AG20443 (cell line): ENCODE data around the gene ZNF438.
"Not testable (repeated sequence)": the region's sequence is repeated elsewhere in the genome, so short reads cannot be mapped to it uniquely, and the experiment has no call there.

ENCODE experiments used
- DNase-seq: peaks from one replicate; pipeline ENCODE4 v3.0.0; 2012; ENCODE audit warnings: low spot score, mixed read lengths

ZNF438 gene

DNA sequence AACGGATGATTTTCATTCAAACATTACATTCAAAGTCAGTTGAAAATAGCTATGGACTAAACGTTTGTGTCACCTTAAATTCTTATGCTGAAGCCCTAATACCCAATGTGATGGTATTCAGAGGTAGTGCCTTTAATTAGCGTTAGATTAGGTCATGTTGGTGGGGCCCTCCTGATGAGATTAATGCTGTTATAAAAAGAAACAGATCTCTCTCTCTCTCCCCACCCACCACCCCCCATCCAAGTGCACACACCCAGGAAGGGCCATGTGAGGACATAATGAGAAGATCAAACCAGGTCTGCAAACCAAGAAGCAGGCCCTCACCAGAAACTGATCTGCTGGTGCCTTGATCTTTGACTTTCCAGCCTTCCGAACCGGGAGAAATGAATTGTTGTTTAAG is 44.2 kb downstream of the ZNF438 start:
- DNase-seq = no peak

DNA sequence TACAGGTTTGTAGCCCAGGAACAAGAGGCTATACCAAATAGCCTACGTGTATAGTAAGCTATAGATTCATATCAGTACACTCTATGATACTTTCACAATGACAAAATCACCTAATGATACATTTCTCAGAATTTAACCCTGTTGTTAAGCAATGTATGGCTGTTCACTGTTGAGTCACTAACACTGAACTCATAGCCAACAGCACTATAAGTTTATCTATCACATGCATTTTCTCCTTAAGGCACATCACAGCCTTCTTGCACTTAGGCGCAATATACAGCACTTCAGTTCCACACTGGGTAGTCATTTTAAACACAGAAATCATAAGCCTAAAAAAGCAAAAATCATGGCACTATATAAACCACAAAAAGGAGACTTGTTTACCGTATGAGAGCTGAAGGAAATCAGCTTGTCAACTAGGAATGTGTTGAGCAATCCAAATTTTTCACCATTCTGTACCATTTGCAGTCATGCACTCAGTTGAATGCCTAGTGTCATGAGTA is 45.6 kb downstream of the ZNF438 start:
- DNase-seq = no peak

DNA sequence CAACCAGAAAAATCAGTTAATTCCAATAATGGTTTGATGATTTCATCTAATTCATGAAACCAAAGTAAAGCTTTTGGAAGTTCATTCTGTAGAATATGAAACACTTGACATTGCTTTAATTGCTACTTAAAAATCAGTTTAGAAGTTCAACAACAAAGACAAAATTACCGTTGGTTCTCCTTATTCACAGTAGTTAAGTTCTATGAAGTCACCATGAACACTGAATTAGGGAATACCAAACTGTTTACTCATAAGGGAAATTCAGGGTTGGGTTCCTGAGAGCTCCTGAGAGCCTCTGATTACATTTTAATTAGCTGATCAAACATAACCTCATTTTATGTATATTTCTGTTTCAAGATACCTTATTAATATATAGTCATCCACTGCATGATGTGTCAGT is 46.2 kb downstream of the ZNF438 start:
- no peak for DNase-seq

DNA sequence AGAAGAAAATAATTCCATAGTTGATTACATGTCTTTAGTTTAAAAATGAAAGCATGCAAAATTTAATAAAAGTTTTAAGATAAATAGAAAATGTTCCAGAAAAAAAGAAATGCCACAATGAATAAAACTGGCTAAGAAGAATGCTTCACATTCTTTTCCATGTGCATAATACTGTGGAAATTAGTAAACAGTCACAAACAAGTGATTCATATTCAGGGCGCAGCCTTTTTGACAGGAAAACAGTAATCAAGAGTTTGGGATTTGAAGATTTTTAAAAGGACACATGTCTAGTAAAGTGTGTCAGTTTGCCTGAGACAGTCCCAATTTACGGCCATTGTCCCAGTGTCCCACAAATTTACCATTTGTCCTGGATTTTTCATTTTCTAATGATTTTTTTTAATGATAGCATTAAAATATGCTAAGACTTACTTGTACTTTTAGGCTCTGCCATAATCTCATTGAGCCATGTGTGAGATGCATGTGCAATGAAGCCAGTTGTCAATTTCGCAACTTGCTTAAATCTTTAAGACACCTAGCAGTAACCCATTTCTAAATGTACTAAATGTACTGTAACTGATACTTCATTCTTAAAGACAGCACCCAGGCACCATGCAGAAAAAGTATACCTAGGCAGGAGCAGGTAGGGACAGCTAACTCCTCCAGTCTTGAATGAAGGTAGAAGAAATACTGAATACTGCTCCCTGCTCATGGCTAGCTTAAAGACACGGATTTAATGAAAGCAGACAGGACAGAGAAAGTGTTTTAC is 46.9 kb downstream of the ZNF438 start:
- peak; percentile 40 for DNase-seq

DNA sequence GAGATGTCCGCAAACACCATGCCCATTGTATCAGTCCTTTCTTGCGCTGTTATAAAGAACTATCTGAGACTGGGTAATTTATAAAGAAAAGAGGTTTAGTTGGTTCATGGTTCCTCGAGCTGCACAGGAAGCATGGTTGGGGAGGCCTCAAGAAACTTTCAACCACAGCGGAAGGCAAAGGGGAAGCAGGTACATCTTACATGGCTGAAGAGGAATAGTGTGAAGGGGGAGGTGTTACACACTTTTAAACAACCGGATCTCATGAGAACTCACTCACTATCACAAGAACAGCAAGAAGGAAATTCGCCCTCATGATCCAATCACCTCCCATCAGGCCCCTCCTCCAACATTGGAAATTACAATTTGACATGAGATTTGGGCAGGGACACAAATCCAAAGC is 48.5 kb downstream of the ZNF438 start:
- not testable (repeated sequence) for DNase-seq

DNA sequence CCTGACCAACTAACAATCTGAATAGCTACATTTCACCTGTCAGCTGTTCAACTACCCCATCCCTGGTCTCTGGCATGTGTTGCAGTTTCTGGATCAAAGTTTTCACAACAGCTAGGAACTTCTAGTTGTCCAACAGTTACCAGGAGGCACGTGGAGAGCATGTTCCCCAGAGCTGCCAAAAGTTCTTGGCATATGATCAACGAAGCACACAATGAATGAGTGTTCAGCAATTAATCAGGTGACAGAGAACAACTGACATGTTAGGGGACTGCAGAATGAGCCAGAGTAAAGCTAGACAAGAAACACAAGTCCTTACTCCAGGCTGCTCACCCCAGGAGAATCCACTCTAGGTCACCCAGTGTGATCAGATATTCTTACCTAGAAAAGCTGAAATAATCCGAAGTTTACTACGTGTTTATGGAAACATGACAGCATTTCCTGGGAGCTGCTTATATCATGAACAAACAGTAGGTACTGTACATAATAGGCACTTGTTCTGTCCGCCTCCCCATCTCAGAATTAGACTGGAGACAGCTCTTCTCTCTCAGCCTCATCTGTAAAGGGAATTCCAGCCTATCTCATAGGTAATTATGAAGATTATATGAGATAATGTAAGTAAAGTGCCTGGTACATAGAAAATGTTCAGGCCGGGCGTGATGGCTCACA is 50.6 kb downstream of the ZNF438 start:
- peak; percentile 50 for DNase-seq

DNA sequence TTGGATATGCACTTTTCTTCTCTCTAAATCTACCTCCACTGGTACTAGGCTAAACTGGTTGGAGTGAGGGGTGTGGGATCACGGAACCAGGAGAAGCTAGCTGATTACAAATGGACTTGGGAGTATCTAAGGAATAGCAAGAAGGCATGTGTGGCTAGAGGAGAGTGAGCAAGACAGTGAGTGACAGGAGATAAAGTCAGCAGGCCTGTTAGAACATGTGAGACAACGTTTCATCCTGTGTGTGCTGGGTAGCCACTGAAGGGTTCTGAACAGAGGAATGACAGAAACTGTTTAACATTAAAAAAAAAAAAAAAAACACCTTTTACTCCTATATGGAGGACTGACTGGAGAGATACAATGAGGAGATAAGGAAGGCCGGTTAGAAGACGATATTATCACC is 51.7 kb downstream of the ZNF438 start:
- DNase-seq = no peak

DNA sequence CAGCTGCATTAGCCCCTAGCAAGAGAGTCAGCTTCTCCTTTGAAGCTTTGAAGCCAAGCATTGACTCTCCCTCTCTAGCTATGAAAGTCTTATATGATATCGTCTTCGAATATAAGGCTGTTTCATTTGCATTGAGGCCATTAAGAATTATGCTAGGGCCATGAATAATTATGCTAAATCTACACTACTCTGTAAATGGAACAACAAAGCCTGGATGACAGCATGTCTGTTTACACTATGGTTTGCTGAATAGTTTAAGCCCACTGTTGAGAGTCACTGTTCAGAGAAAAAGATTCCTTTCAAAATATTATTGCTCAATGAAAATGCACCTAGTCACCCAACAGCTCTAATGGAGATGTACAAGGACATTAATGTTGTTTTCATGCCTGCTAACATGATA is 52.8 kb downstream of the ZNF438 start:
- DNase-seq = no peak

DNA sequence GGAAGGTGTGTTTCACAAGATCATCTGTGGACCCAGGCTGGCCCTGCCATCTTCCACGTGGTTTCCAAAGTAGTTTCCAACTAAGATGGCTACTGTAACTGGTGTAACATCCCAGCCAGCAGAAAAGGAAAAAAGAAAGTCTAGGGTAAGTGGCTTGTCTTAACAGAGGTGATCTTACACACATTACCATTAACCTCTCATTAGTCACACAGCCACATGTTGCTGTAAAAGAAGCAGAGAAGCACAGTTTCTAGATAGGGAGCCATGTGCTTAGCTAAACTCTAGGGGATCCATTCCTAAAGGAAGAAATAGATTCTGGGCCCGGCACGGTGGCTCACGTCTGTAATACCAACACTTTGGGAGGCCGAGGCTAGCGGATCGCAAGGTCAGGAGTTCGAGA is 54.3 kb downstream of the ZNF438 start:
- DNase-seq = no peak

DNA sequence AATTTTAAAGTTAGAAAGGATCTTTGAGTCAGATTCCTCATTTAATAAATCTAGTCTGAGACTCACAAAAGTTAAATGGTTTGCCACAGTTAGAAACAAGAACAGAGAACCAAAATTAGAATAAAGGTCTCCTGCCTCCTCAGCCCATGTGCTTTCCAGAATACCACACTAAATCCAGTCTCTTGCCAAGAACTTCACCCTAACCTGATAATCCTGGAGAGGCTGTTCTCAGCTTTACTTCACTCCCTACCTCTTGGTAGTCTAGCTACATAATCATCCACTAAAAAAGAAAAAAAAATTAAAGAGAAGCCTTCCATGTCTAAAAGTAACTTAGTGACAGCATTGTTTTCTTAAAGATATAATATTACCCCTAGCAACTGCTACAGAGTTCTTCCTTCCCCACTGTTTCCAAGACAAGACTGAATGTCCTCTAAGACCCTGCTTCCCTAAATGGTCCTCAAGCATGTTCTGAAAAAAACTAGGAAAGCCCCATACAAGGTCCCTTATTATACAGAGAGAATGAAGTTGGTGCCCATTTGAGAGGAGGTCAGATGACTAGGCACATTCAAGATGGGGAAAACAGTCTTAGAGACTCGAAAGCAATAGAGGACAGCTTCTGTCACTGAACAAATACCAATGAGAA is 56.8 kb downstream of the ZNF438 start:
- no peak for DNase-seq

DNA sequence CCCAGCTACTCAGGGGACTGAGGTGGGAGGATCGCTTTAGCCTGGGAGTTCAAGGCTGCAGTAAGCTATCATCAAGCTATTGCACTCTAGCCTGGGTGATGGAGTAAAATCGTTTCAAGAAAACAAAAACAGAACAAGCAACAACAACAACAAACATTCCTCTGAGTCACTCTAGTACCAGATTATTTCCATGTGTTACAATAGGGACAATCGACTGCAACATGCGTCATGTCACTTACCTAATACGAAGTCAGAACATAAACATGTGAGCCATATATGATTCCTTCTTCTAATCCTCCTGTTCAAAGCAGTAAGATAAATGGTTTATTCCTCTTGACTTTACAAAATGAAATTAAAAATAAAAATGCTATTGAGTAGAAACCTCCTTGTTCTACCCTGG is 57.3 kb downstream of the ZNF438 start:
- no peak for DNase-seq

DNA sequence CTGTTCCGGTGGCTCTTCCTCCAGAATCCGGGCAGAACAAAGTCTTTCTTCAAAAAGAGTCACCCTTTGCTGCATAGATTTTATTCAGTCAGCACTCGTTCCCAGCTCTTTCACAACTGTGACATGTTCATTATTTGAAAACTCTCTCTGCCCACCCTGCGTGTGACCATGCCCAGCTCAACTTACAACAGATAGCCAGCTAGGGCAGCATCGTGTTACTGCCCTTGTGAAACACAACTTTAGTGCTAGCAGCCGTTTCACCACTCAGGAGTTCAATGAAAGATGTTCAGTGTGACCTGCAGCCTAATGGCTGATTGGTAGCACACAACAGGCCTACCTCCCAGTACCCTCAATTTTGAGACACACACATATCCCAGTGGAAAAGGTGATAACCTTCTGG is 57.9 kb downstream of the ZNF438 start:
- DNase-seq = no peak

DNA sequence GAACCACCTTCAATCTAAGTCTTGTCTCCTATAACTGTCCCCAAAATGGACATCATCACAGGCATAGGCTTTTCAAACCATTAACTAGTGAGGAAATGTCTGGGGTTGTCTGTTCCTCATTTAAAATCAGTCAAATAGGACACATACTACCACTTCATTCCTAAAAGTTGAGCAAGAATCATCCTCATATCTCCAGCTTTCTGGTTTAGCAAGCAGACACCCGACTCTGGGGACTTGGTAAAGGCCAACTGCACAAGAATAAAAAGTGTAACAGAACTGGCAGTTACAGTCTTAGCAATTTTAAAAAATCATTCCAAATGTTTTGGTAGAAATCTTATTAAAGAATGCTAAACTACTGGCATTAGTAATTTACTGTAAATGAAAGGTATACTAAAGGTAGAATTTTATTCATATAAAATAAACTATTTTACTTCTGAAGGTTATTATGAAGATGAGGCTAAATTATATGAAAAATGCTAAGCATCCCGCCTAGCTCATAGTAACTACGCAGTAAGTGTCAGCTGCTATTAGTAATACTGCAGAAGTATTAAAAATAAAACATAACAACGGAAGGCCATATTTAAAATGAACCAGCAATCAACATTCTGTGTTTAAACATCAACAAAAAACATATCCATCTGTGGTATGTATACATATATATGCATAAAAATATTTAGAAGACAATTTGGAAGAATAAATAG is 60.8 kb downstream of the ZNF438 start:
- peak; percentile 25 for DNase-seq

DNA sequence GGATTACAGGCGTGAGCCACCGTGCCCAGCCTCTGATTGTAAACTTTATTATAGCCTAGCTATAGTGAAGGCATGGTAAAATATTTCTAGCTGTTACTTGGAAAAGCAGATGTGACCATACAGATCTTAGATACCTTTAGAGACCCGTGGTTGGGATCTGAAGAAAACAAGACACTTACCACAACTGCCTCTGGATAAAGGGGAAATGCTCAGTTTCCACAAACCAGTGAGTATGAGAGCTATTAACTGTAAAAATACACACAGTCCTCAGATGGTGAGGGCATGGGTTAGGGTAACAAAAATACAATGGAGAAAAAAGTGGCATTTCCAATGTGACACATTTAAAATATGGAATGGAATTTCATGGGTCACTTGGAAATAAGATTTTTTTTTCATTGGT is 63.0 kb downstream of the ZNF438 start:
- no peak for DNase-seq

DNA sequence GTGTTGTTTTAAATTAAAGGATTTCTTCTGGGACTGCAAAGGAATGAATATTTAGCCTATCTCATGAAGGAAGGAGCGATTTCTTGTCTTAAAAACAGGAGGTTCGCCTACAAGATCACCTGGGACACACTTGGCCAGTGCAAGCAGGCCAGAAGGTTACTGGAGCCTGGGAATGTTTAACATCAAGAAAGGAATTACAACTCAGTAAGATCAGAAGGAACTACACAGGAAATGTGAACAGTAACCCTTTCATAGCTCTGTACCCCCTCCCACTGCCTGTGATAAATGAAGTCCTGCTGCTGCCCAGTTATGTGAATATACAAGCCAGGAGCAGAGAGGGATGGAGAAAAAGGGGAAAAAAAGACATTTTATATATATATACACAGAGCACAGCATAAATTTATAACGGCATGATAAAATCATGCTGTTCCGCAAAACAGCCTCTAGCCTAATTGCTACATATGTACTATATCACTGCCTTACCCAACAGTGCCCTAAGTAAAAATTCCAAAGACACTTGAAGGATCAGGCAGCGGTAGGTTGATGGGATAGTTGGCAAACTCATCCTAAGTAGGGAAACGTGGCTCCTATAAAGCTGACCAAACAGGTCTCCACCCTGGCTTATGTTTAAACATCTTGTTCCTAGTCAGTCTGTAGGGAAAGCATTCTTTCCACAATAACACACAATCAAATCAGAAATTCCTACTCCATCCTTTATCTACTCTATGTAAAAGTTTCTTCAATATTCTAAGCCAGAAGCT is 63.8 kb downstream of the ZNF438 start:
- DNase-seq = no peak

DNA sequence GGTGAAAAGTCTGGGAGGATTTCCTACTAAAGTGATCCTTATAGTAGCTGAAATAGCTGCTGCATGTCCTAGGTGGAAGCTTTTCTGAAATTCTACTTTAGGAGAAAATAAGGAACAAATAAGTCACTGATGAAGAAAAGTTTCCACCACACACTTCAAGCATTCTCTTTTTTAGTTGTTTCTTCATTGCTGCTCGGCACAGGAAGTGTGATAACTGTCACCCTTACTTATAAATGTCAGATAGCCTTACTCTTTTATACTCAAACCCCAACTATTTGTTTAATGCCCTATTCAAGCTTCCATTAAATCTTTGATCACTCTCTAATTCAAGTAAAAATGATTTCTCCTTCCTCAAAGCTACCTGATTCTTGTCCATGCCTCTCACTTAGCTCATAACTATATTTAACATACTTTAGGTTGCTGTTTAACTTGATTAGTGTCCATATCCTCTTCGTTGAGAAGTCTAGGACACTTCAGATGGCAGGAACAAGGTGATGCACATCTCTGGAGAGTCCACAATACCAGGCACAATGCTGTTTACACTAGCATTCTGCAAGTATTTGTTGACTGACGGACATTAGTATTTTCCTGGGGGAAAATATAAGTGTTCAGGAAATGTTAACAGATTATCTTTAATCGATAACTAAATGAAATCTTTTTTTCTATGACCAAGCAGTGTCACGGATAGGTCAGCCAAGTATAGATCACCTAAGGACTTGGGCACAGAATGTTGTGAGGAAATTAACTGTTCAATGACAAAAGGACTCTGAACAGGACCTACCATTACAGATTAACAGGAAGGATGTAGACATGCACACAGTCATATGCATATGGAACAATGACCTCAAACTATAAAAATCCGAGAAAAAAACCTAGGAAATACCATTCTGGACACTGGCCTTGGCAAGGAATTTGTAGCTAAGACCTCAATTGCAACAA is 67.4 kb downstream of the ZNF438 start:
- no peak for DNase-seq

DNA sequence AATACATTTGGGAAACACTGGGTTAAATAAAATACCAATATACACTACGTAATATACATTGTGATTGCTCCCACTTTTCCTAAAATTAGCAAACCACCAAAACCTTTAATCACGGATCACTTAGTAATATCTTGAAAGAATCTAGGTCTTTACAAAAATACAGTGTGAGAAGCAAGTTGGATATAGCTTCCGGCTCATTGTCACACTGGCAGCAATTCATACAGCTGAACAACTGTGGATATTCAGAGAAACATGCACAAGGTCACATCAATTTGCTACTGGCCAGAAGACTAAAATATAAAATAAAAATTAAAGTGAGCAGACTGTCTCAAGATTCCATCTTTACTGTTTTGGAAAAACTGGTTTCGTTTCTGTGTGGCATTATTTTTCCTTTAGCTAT is 69.1 kb downstream of the ZNF438 start:
- DNase-seq = no peak

DNA sequence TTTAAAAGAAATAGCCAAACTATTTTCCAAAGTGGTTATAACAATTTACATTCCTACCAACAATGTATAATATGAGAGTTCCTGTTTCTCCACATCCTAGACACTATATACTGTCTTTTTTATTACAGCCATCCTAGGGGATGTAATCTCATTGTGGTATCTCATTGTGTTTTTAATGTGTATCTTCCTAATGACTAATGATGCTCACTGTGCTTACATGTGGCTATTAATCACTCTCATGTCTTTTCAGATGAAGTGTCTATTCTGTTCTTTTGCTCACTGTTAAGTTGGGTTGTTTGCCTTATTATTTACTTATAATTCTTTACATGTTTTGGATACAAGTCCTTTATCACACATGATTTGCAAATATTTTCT is 71.8 kb downstream of the ZNF438 start:
- DNase-seq = no peak

DNA sequence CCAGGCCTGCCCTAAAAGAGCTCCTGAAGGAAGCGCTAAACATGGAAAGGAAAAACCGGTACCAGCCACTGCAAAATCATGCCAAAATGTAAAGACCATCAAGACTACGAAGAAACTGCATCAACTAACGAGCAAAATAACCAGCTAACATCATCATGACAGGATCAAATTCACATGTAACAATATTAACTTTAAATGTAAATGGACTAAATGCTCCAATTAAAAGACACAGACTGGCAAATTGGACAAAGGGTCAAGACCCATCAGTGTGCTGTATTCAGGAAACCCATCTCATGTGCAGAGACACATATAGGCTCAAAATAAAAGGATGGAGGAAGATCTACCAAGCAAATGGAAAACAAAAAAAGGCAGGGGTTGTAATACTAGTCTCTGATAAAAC is 82.4 kb downstream of the ZNF438 start:
- DNase-seq = not testable (repeated sequence)

DNA sequence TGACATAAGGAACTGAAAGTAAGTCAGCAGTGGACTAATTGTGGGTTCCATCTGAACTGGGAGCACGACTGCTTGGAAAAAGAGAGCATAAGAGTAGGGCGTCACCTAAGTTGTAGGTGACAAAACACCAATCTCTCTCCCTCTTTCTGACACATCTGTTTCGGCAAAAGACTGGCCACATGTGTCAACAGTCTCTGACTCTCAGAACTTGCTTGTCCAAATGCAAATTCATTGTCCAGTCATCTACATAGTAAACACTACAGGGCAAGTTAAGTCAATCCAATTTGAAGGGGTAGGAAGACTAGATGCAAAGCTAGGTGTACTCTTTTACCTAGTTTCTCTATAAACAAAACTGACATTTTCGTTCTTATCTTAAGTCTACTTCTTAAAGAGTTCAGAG is 87.7 kb downstream of the ZNF438 start:
- no peak for DNase-seq

DNA sequence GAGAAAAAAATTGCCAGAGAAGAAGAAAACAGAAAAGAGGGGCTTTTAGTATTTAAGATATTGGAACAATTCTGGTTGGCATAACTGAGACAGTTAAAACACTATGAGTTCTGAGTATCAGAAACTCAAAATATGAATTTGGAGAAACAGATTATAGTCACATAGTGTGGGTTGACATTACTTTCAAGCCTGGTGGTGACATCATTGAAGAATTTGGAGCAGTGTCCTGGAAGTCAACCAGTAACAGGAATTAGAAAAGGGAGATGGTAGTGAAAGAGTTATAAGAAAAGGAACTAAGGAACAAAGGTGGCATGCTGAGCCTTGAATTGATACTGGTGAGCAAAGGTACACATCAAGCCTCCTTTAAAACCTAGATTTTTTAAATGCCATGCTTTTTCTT is 88.2 kb downstream of the ZNF438 start:
- peak; percentile 13 for DNase-seq
